HCT116 (cell line): ENCODE data around the gene PRODH. TPM values are rescaled to one million over a fixed set of nuclear protein-coding genes. Genes with fewer than 3 reads are reported as not detected.
"Not testable (repeated sequence)": the region's sequence is repeated elsewhere in the genome, so short reads cannot be mapped to it uniquely, and the experiment has no call there.

ENCODE experiments used
- ATAC-seq: fragments of 200-7000 bp; cut with Tn5 transposase; 2 replicates; pipeline ENCODE4 v1.9.1; 2020; ENCODE audit warnings: mild to moderate bottlenecking, moderate library complexity
- BruUV-seq: library from RNA; stranded (reverse); fragments of 400-500 nt; replicated peaks from 2 replicates; lab custom pipeline; 2021; lab: Mats Ljungman, UMichigan
- CTCF ChIA-PET: fragments of 300-600 bp; sonication (Branson Sonifier 250); formaldehyde crosslinking; loops from one replicate; lab custom pipeline; 2021; ENCODE audit warnings: antibody characterized with exemption; lab: Charles Lee
- POLR2A ChIA-PET: fragments of 300-600, 350-600 bp; sonication (Branson Sonifier 250); formaldehyde crosslinking; loops from one replicate; lab custom pipeline; 2021; ENCODE audit warnings: antibody characterized with exemption; lab: Charles Lee
- RAD21 ChIA-PET, 2 experiments: fragments of 300-600 bp; sonication (Branson Sonifier 250); formaldehyde crosslinking; loops; one replicate each; lab custom pipeline; 2023; ENCODE audit warnings: low total read pairs in 2 of 2; ENCODE audit not compliant: uncharacterized antibody in 2 of 2, unreplicated experiment in 2 of 2, low non-redundant PET in 1 of 2; lab: Charles Lee
- DNase-seq: peaks from one replicate; pipeline ENCODE4 v3.0.0-alpha.2; 2010; ENCODE audit warnings: low read depth, low spot score
- H2AFZ ChIP-seq: fragments of 200-600 bp; shearing (Covaris generic), sonication (generic); 2 replicates; pipeline ENCODE4 v1.6.1; 2017; ENCODE audit warnings: low read depth, mixed run types, mixed read lengths, antibody characterized with exemption, low read length; ENCODE audit not compliant: poor library complexity, severe bottlenecking
- H3K27ac ChIP-seq: 2 replicates; pipeline ENCODE4 v1.5.1; 2012; ENCODE audit warnings: low read depth, low read length
- H3K27me3 ChIP-seq: fragments of 200-600 bp; sonication (generic); 2 replicates; pipeline ENCODE4 v1.6.1; 2016; ENCODE audit warnings: mixed run types, low read length, mixed read lengths; ENCODE audit not compliant: insufficient read depth
- H3K36me3 ChIP-seq, 2 experiments: fragments of 200-500 bp in 1 of 2; fragments of 200-600 bp in 1 of 2; sonication (Bioruptor generic) in 1 of 2; sonication (generic) in 1 of 2; 2 replicates each; pipeline versions ENCODE4 v1.5.1 to v1.6.1; 2014 to 2016; ENCODE audit warnings: low read length in 2 of 2, inconsistent platforms in 1 of 2, mixed read lengths in 1 of 2, mixed run types in 1 of 2; ENCODE audit not compliant: insufficient read depth in 2 of 2, control insufficient read depth in 1 of 2
- H3K4me1 ChIP-seq, 2 experiments: fragments of 200-600 bp in 1 of 2; sonication (generic) in 1 of 2; 2 replicates each; pipeline versions ENCODE4 v1.5.1 to v1.6.1; 2012 to 2017; ENCODE audit warnings: low read length in 2 of 2, inconsistent platforms in 1 of 2, mild to moderate bottlenecking in 1 of 2, mixed read lengths in 1 of 2, mixed run types in 1 of 2, moderate library complexity in 1 of 2; ENCODE audit not compliant: insufficient read depth in 2 of 2, control insufficient read depth in 1 of 2
- H3K4me2 ChIP-seq: fragments of 200-600 bp; sonication (generic); 2 replicates; pipeline ENCODE4 v1.6.1; 2017; ENCODE audit warnings: mixed run types, low read length, mixed read lengths
- H3K4me3 ChIP-seq, 2 experiments: fragments of 200-600 bp in 1 of 2; sonication (generic) in 1 of 2; replicated peaks in 1 of 2; 2 replicates each; pipeline ENCODE4 v1.5.1; 2011 to 2016; ENCODE audit warnings: low read length in 2 of 2, control low read depth in 1 of 2, low read depth in 1 of 2, mild to moderate bottlenecking in 1 of 2, mixed read lengths in 1 of 2, mixed run types in 1 of 2
- H3K79me2 ChIP-seq: fragments of 200-600 bp; sonication (generic); 2 replicates; pipeline ENCODE4 v1.6.1; 2017; ENCODE audit warnings: mild to moderate bottlenecking, mixed run types, low read length, moderate library complexity, mixed read lengths; ENCODE audit not compliant: insufficient read depth
- H3K9ac ChIP-seq: fragments of 200-600 bp; sonication (generic); 2 replicates; pipeline ENCODE4 v1.6.1; 2016; ENCODE audit warnings: low read length, mixed read lengths
- H3K9me2 ChIP-seq: fragments of 200-600 bp; sonication (generic), shearing (Covaris generic); 2 replicates; pipeline ENCODE4 v1.6.1; 2017; ENCODE audit warnings: mixed run types, mild to moderate bottlenecking, moderate library complexity; ENCODE audit not compliant: insufficient read depth
- H3K9me3 ChIP-seq, 2 experiments: fragments of 200-500 bp in 1 of 2; fragments of 200-600 bp in 1 of 2; sonication (Bioruptor generic) in 1 of 2; sonication (generic) in 1 of 2; 2 replicates each; pipeline ENCODE4 v1.6.1; 2014 to 2017; ENCODE audit warnings: low read length in 2 of 2, mixed read lengths in 2 of 2, inconsistent platforms in 1 of 2, low read depth in 1 of 2, mild to moderate bottlenecking in 1 of 2, mixed run types in 1 of 2, moderate library complexity in 1 of 2; ENCODE audit not compliant: control insufficient read depth in 1 of 2, insufficient read depth in 1 of 2
- H4K20me1 ChIP-seq: fragments of 200-600 bp; sonication (generic), shearing (Covaris generic); 2 replicates; pipeline ENCODE4 v1.6.1; 2017; ENCODE audit warnings: mixed run types, mild to moderate bottlenecking, moderate library complexity; ENCODE audit not compliant: insufficient read depth
- JUND ChIP-seq: IDR thresholded peaks from 2 replicates; pipeline ENCODE4 v1.6.1; 2012
- POLR2A ChIP-seq: IDR thresholded peaks from 2 replicates; pipeline ENCODE4 v1.7.0; 2011; ENCODE audit warnings: borderline replicate concordance; ENCODE audit not compliant: insufficient read depth, insufficient read length; ENCODE audit errors: extremely low read depth
- RAD21 ChIP-seq: IDR thresholded peaks from 2 replicates; pipeline ENCODE4 v1.6.1; 2012; ENCODE audit warnings: low read depth, mild to moderate bottlenecking
- SP1 ChIP-seq: IDR thresholded peaks from 2 replicates; pipeline ENCODE4 v1.6.1; 2012; ENCODE audit warnings: low read depth
- SRF ChIP-seq: IDR thresholded peaks from 2 replicates; pipeline ENCODE4 v1.6.1; 2012; ENCODE audit warnings: low read depth
- TCF7L2 ChIP-seq: IDR thresholded peaks from 2 replicates; pipeline ENCODE4 v1.7.0; 2011; ENCODE audit warnings: borderline replicate concordance, inconsistent platforms; ENCODE audit not compliant: insufficient read depth, insufficient read length; ENCODE audit errors: extremely low read depth
- intact Hi-C: fragments of 100-400 bp; cut with micrococcal nuclease; formaldehyde crosslinking; loops from 2 replicates; pipeline ENCODE4 v1.10.0; 2022
- total RNA-seq: library from RNA; stranded (reverse); gene quantifications from one replicate; pipeline ENCODE4 v1.2.1, GENCODE V29; 2021; ENCODE audit not compliant: unreplicated experiment
- TF ChIP-seq, protein P1 (sequence below): IDR thresholded peaks from 2 replicates; pipeline ENCODE4 v1.6.1; 2012
- TF ChIP-seq, protein P2 (sequence below): IDR thresholded peaks from 2 replicates; pipeline ENCODE4 v1.6.1; 2012; ENCODE audit warnings: low read depth
- TF ChIP-seq, protein P3 (sequence below): IDR thresholded peaks from 2 replicates; pipeline ENCODE4 v1.6.1; 2012
- TF ChIP-seq, protein P4 (sequence below): IDR thresholded peaks from 2 replicates; pipeline ENCODE4 v1.6.1; 2011; ENCODE audit warnings: mild to moderate bottlenecking, low read length, moderate library complexity; ENCODE audit not compliant: insufficient replicate concordance; ENCODE audit errors: extremely low read depth

Gene PRODH
- total RNA-seq, 1 experiment from 2014 or later, result 3.2 TPM

DNA sequence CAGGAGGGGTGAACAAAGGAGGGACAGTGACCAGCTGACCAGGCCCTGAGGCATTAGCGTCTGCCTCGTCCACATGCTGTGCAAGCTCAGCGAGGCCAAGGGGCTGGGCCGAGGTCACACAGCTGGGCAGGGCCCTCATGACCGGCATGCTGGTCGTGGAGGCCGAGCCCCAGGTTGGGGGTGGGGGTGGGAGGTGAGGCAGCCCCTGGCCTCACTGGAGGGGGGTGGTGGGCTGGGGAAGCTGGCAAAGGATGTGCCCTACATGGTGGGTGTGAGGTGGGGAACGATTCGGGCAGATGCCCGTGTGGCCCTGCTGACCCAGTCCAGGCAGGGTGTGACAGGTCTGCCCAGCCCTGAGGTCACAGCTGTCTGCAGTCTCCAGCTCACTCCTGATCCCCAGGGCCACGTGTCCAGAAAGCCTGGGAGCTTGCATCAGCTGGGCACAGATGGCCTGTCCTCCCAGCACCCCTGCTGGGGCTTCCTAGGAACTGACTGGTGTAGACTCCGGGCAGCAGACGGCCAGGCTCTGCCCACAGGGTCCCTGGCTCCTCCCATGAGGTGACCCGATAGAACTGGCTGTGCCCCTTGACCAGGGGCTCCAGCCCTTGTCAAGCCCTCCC lies 31.4 kb upstream of the PRODH start:
- H3K4me2 ChIP-seq, RAD21 ChIA-PET, H4K20me1 ChIP-seq, intact Hi-C loops, H3K27me3 ChIP-seq, H3K4me1 ChIP-seq, H3K4me3 ChIP-seq, H3K9me2 ChIP-seq, BruUV-seq, H3K9me3 ChIP-seq, H2AFZ ChIP-seq, H3K27ac ChIP-seq, H3K79me2 ChIP-seq, H3K9ac ChIP-seq, H3K36me3 ChIP-seq: not testable (repeated sequence)
- peak; percentile 31 for DNase-seq
- ATAC-seq, result peak; percentile 28; the same call in 1 of the 2 replicates
- TF ChIP-seq, protein P1, sequence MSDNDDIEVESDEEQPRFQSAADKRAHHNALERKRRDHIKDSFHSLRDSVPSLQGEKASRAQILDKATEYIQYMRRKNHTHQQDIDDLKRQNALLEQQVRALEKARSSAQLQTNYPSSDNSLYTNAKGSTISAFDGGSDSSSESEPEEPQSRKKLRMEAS, result 0 out of 2 replicates have a peak, but pooled peaks have one; percentile 34
- CTCF ChIA-PET, result interaction anchor here (1.1 kb wide), 1 partner anchor 1303 kb away, joined by 3 read pairs; no protein-coding TSS in a partner anchor
- POLR2A ChIA-PET, result interaction anchor here (0.7 kb wide), 1 partner anchor 1304 kb away, joined by 8 read pairs; no protein-coding TSS in a partner anchor

DNA sequence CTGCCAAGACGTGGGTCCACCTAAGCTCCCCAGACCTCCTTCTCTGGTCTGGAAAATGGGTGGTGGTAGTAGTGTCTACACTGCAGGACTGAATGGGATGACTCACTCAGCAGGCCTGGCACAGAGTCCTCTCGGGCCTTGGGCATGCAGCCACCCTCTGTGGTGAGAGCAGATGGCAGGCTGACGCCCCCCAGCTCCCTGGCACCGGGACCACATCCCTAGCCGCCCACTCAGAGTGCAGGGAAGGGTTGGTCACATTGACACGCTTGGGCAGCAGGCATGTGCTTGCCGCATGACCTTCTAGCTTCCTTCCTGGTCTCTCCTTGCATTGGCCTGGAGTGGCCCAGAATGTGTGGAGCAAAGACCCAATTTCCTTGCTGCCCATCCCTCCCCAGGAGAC lies 30.7 kb upstream of the PRODH start:
- RAD21 ChIA-PET, result no interaction called here
- no peaks in the 10 kb centered on the region for H3K9me2 ChIP-seq
- no peak overlapping the region for H3K4me3 ChIP-seq
- CTCF ChIA-PET, result interaction anchor here (1.1 kb wide), 1 partner anchor 1304 kb away, joined by 3 read pairs; no protein-coding TSS in a partner anchor
- no peaks in the 10 kb centered on the region for H3K27me3 ChIP-seq
- peaks cover 0 to 7% of the 10 kb centered on the region in 2 experiments; a peak in 1 of 4 replicates for H3K4me1 ChIP-seq
- H4K20me1 ChIP-seq, result no peaks in the 10 kb centered on the region
- no peak overlapping the region for H3K9ac ChIP-seq
- no peak overlapping the region for H3K27ac ChIP-seq
- no peaks in the 10 kb centered on the region for H3K9me3 ChIP-seq
- H2AFZ ChIP-seq, result no peak overlapping the region
- intact Hi-C loops, result no loop called here
- no peak for DNase-seq
- no peaks in the 10 kb centered on the region for H3K36me3 ChIP-seq
- BruUV-seq, result no TSS peak
- no peak for ATAC-seq
- H3K4me2 ChIP-seq, result no peak overlapping the region
- POLR2A ChIA-PET, result no interaction called here
- H3K79me2 ChIP-seq, result no peaks in the 10 kb centered on the region
- TF ChIP-seq JUND (no peak), TCF7L2 (no peak), RAD21 (no peak), POLR2A (no peak), SRF (no peak), SP1 (no peak)
- TF ChIP-seq, protein P2, sequence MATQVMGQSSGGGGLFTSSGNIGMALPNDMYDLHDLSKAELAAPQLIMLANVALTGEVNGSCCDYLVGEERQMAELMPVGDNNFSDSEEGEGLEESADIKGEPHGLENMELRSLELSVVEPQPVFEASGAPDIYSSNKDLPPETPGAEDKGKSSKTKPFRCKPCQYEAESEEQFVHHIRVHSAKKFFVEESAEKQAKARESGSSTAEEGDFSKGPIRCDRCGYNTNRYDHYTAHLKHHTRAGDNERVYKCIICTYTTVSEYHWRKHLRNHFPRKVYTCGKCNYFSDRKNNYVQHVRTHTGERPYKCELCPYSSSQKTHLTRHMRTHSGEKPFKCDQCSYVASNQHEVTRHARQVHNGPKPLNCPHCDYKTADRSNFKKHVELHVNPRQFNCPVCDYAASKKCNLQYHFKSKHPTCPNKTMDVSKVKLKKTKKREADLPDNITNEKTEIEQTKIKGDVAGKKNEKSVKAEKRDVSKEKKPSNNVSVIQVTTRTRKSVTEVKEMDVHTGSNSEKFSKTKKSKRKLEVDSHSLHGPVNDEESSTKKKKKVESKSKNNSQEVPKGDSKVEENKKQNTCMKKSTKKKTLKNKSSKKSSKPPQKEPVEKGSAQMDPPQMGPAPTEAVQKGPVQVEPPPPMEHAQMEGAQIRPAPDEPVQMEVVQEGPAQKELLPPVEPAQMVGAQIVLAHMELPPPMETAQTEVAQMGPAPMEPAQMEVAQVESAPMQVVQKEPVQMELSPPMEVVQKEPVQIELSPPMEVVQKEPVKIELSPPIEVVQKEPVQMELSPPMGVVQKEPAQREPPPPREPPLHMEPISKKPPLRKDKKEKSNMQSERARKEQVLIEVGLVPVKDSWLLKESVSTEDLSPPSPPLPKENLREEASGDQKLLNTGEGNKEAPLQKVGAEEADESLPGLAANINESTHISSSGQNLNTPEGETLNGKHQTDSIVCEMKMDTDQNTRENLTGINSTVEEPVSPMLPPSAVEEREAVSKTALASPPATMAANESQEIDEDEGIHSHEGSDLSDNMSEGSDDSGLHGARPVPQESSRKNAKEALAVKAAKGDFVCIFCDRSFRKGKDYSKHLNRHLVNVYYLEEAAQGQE, result no peak
- TF ChIP-seq, protein P3, sequence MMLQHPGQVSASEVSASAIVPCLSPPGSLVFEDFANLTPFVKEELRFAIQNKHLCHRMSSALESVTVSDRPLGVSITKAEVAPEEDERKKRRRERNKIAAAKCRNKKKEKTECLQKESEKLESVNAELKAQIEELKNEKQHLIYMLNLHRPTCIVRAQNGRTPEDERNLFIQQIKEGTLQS, result no peak
- TF ChIP-seq, protein P4, sequence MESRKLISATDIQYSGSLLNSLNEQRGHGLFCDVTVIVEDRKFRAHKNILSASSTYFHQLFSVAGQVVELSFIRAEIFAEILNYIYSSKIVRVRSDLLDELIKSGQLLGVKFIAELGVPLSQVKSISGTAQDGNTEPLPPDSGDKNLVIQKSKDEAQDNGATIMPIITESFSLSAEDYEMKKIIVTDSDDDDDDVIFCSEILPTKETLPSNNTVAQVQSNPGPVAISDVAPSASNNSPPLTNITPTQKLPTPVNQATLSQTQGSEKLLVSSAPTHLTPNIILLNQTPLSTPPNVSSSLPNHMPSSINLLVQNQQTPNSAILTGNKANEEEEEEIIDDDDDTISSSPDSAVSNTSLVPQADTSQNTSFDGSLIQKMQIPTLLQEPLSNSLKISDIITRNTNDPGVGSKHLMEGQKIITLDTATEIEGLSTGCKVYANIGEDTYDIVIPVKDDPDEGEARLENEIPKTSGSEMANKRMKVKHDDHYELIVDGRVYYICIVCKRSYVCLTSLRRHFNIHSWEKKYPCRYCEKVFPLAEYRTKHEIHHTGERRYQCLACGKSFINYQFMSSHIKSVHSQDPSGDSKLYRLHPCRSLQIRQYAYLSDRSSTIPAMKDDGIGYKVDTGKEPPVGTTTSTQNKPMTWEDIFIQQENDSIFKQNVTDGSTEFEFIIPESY, result no peak
- TF ChIP-seq, protein P1, result no peak
